HFFc6 (cell line): ENCODE measurements around the gene PLCL2. TPM values are rescaled to one million over a fixed set of nuclear protein-coding genes. Genes with fewer than 3 reads are reported as not detected.

Experiments
- DNase-seq: peaks from one replicate; pipeline ENCODE4 v3.0.0-alpha.2; 2018
- H3K27ac Mint-ChIP-seq: 2 replicates; pipeline ENCODE4 v1.8.0; 2020; ENCODE audit warnings: mild to moderate bottlenecking, mixed read lengths
- H3K27me3 Mint-ChIP-seq: 2 replicates; pipeline ENCODE4 v1.8.0; 2021; ENCODE audit warnings: mild to moderate bottlenecking, moderate library complexity, mixed read lengths; ENCODE audit not compliant: insufficient read depth
- H3K36me3 Mint-ChIP-seq: 2 replicates; pipeline ENCODE4 v1.8.0; 2021; ENCODE audit warnings: low read depth, mixed read lengths
- H3K4me1 Mint-ChIP-seq: 2 replicates; pipeline ENCODE4 v1.8.0; 2020; ENCODE audit warnings: low read depth, mixed read lengths
- H3K4me3 Mint-ChIP-seq: 2 replicates; pipeline ENCODE4 v1.8.0; 2020; ENCODE audit warnings: mild to moderate bottlenecking, moderate library complexity, mixed read lengths
- H3K9me3 Mint-ChIP-seq: 2 replicates; pipeline ENCODE4 v1.8.0; 2020; ENCODE audit warnings: mild to moderate bottlenecking, mixed read lengths
- CTCF ChIP-seq: fragments of 200-600 bp; sonication (generic); IDR thresholded peaks from 2 replicates; pipeline ENCODE4 v1.5.0; 2021; ENCODE audit warnings: antibody characterized with exemption, mild to moderate bottlenecking
- total RNA-seq, 6 experiments: library from RNA; stranded (reverse); fragmentation: NEBNext Ultra II Directional; extraction: Animal tissue kit (Norgen Biotek cat#: 25700); gene quantifications; 2 replicates in 1 of 6; 3 replicates in 5 of 6; pipeline ENCODE4 v1.2.3, GENCODE V29; 2021

PLCL2 gene
- total RNA-seq, 6 experiments from 2014 or later, result 3.9 to 6.4 (median 5.7) TPM

GRCh38 chr3:16913264-16913580 is 28.5 kb downstream of the PLCL2 start:
- Mint-ChIP-seq H3K4me3 (no peak overlapping the region), H3K36me3 (peaks cover 4% of the 10 kb centered on the region; the same call in 1 of the 2 replicates), H3K27me3 (no peaks in the 10 kb centered on the region; the same call in 1 of the 2 replicates), H3K4me1 (peaks cover 56% of the 10 kb centered on the region), H3K9me3 (no peaks in the 10 kb centered on the region), H3K27ac (no peak overlapping the region)
- no peak for TF ChIP-seq CTCF
- no peak for DNase-seq

- TF ChIP-seq CTCF, result no peak
- Mint-ChIP-seq H3K4me3 (no peak overlapping the region), H3K27ac (no peak overlapping the region; the same call in 1 of the 2 replicates), H3K36me3 (no peaks in the 10 kb centered on the region), H3K9me3 (no peaks in the 10 kb centered on the region), H3K4me1 (peaks cover 43% of the 10 kb centered on the region), H3K27me3 (no peaks in the 10 kb centered on the region)
- DNase-seq, result no peak
These were observed 32.1 kb downstream of the PLCL2 start for GRCh38 chr3:16916840-16917239.

GRCh38 chr3:16917256-16917935 is 32.6 kb downstream of the PLCL2 start:
- no peaks in the 10 kb centered on the region for H3K36me3 Mint-ChIP-seq
- no peak for TF ChIP-seq CTCF
- H3K27me3 Mint-ChIP-seq, result no peaks in the 10 kb centered on the region
- no peak overlapping the region; the same call in 1 of the 2 replicates for H3K4me3 Mint-ChIP-seq
- no peaks in the 10 kb centered on the region for H3K9me3 Mint-ChIP-seq
- peaks cover 37% of the 10 kb centered on the region for H3K4me1 Mint-ChIP-seq
- peak; percentile 16 for DNase-seq
- H3K27ac Mint-ChIP-seq, result peak overlapping the region; percentile 10; the same call in 1 of the 2 replicates

GRCh38 chr3:16917980-16918682 is 33.4 kb downstream of the PLCL2 start:
- DNase-seq, result no peak
- H3K36me3 Mint-ChIP-seq, result no peaks in the 10 kb centered on the region
- H3K27me3 Mint-ChIP-seq, result no peaks in the 10 kb centered on the region
- H3K4me1 Mint-ChIP-seq, result peaks cover 30% of the 10 kb centered on the region
- no peak overlapping the region for H3K27ac Mint-ChIP-seq
- H3K4me3 Mint-ChIP-seq, result no peak overlapping the region
- H3K9me3 Mint-ChIP-seq, result no peaks in the 10 kb centered on the region
- TF ChIP-seq CTCF, result no peak

GRCh38 chr3:16918683-16919025 is 33.9 kb downstream of the PLCL2 start:
- Mint-ChIP-seq H3K4me1 (peaks cover 30% of the 10 kb centered on the region), H3K4me3 (no peak overlapping the region), H3K27me3 (no peaks in the 10 kb centered on the region), H3K36me3 (peaks cover 2% of the 10 kb centered on the region; the same call in 1 of the 2 replicates), H3K27ac (no peak overlapping the region), H3K9me3 (no peaks in the 10 kb centered on the region)
- DNase-seq, result no peak
- TF ChIP-seq CTCF, result no peak
